HG02571 (cell line): ENCODE data around the gene LOXHD1.

Experiments
- ATAC-seq: cut with Tn5 transposase; IDR thresholded peaks from one replicate; pipeline ENCODE4 v1.9.1; 2021; ENCODE audit warnings: mild to moderate bottlenecking, moderate library complexity; ENCODE audit not compliant: unreplicated experiment

LOXHD1 gene

GRCh38 chr18:46482831-46483230 is 174.2 kb downstream of the LOXHD1 start:
- ATAC-seq = no peak

GRCh38 chr18:46481847-46482245 is 175.2 kb downstream of the LOXHD1 start:
- ATAC-seq = no peak

GRCh38 chr18:46481048-46481846 is 175.8 kb downstream of the LOXHD1 start:
- ATAC-seq = no peak

- no peak for ATAC-seq
These were observed 176.8 kb downstream of the LOXHD1 start for GRCh38 chr18:46480226-46480625.

- ATAC-seq = no peak
These were observed 178.2 kb downstream of the LOXHD1 start for GRCh38 chr18:46478796-46479195.

- no peak for ATAC-seq
These were observed 179.5 kb downstream of the LOXHD1 start for GRCh38 chr18:46477425-46478011.

GRCh38 chr18:46475390-46475752 is 181.6 kb downstream of the LOXHD1 start:
- ATAC-seq = no peak

GRCh38 chr18:46474487-46475389 is 182.3 kb downstream of the LOXHD1 start:
- no peak for ATAC-seq

GRCh38 chr18:46471809-46472498 is 185.1 kb downstream of the LOXHD1 start:
- no peak for ATAC-seq

GRCh38 chr18:46470714-46471113 is 186.3 kb downstream of the LOXHD1 start:
- no peak for ATAC-seq

- no peak for ATAC-seq
These were observed 187.7 kb downstream of the LOXHD1 start for GRCh38 chr18:46469186-46469915.

- ATAC-seq = no peak
These were observed 188.4 kb downstream of the LOXHD1 start for GRCh38 chr18:46468426-46469180.

- ATAC-seq = no peak
These were observed 190.5 kb downstream of the LOXHD1 start for GRCh38 chr18:46466234-46467160.

- ATAC-seq = no peak
These were observed 191.9 kb downstream of the LOXHD1 start for GRCh38 chr18:46464926-46465655.

- ATAC-seq = no peak
These were observed 194.5 kb downstream of the LOXHD1 start for GRCh38 chr18:46462523-46462922.

- ATAC-seq = no peak
These were observed 195.0 kb downstream of the LOXHD1 start for GRCh38 chr18:46461993-46462392.

GRCh38 chr18:46460754-46461153 is 196.3 kb downstream of the LOXHD1 start:
- ATAC-seq = no peak
